Measurements from ENCODE around the gene CDK7.
A peak's percentile ranks its signal among the peaks of the same experiment; 100 is the strongest.
"Not testable (repeated sequence)": the region's sequence is repeated elsewhere in the genome, so short reads cannot be mapped to it uniquely, and the experiment has no call there.

The CDK7 gene

GRCh38 chr5:69238760-69239251, 4.1 kb downstream of the CDK7 start:
- no peak for DNase-seq

GRCh38 chr5:69242215-69242927, 7.7 kb downstream of the CDK7 start:
- no peak for DNase-seq

DNA sequence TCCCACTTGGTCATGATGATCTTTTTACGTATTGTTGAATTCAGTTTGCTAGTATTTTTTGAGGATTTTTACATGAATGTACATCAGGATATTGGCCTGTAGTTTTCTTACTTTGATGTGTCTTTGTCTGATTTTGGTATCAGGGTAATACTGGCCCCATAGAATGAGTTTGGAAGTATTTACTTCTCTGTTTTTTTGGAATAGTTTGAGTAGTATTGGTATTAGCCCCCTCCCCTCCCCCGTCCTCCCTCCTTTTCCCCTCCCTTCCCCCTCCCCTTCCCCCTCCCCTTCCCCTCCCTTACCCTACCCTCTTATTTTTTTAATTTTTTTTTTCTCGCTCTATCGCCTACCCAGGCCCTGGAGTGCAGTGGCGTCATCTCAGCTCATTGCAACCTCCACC, 10.3 kb downstream of the CDK7 start:
- no peak for DNase-seq

DNA sequence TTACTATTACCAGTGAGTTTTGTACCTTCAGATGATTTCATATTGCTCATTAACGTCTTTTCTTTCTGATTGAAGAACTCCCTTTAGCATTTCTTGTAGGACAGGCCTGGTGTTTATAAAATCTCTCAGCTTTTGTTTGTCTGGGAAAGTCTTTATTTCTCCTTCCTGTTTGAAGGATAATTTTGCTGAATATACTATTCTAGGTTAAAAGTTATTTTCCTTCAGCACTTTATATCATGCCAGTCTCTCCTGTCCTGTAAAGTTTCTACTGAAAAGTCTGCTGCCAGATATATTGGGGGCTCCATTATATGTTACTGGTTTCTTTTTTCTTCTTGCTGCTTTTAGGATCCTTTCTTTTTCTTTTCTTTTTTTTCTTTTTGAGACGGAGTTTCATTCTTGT, 13.3 kb downstream of the CDK7 start:
- no peak for DNase-seq

- no peak for DNase-seq
Observed at GRCh38 chr5:69250593-69250992, 15.9 kb downstream of the CDK7 start.

DNA sequence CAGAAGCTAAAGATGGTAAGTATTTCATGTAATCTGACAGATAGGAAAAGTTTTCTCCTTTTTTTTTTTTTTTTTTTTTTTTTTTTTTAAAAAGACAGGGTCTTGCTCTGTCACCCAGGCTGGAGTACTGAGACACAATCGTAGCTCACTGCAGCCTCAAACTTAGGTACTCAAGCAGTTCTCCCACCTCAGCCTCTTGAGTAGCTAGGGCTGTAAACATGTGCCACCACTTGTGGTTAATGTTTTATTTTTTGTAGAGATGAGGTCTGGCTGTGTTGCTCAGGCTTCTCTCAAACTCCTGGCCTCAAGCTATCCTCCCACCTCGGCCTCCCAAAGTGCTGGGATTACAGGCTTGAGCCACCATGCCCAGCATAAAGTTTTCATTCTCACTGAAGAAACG, 17.8 kb downstream of the CDK7 start:
- no peak for DNase-seq

DNA sequence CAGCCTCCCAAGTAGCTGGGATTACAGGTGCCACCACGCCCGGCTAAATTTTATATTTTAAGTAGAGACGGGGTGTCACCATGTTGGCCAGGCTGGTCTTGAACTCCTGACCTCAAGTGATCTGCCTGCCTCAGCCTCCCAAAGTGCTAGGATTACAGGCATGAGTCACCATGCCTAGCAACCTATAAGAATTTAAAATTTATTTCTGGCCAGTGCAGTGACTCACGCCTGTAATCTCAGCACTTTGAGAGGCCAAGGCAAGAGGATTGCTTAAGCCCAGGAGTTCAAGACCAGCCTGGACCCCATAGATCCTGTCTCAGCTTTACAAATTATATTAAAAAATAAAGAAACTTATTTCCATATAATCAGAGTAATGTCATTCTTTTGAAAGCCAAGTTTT, 21.3 kb downstream of the CDK7 start:
- DNase-seq: not testable (repeated sequence)

DNA sequence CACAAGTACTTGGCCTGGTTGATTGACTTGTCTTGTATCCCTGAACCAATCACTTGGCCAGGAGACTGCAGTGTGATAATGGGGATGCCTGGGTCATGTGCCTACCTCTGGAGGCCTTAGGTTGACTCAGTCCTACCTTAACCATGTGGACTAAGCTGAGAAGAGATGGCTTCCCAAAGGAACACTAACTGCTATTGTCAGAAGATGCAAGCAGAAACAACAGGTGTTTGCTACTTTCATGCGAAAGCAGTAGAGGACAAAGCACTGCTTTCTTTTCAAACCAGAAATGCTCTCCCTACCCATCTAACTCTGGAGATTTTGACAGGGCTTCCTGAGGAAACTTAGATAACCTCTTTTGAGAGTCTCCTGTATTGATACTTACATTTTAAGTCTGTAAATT, 22.9 kb downstream of the CDK7 start:
- DNase-seq: no peak

- no peak for DNase-seq
Observed at GRCh38 chr5:69261034-69261433, 26.3 kb downstream of the CDK7 start.

- no peak for DNase-seq
Observed at GRCh38 chr5:69265931-69266330, 31.2 kb downstream of the CDK7 start.

DNA sequence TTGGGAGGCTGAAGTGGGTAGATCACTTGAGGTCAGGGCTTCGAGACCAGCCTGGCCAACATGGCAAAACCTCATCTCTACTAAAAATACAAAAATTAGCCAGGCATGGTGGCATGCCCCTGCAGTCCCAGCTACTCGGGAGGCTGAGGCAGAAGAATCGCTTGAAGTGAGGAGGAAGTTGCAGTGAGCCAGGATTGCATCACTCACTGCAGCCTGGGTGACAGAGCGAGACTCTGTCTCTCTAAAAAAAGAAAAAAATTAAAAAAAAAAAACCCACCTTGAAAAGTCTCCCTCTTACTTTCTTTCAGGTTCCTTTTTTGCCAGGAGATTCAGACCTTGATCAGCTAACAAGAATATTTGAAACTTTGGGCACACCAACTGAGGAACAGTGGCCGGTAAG, 34.2 kb downstream of the CDK7 start:
- no peak for DNase-seq

DNA sequence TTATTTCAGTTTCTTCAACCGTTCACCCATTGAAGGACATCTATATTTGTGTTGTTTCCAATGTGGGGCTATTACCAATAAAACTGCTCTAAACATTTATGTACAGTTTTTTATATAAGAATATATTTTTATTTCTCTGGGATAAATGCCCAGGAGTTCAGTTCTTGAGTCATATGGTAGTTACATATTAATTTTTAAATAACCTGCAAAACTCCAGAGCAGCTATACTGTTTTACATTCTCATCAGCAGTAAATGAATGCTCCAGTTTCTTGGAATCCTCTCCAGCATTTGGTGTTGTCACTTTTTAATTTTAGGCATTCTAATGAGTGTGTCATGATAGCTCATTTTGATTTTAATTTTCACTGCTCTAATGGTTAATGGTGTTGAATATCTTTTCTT, 36.2 kb downstream of the CDK7 start:
- DNase-seq: no peak

GRCh38 chr5:69271376-69271775, 36.7 kb downstream of the CDK7 start:
- DNase-seq: no peak

- DNase-seq: no peak
Observed at GRCh38 chr5:69275563-69275962, 40.9 kb downstream of the CDK7 start.

DNA sequence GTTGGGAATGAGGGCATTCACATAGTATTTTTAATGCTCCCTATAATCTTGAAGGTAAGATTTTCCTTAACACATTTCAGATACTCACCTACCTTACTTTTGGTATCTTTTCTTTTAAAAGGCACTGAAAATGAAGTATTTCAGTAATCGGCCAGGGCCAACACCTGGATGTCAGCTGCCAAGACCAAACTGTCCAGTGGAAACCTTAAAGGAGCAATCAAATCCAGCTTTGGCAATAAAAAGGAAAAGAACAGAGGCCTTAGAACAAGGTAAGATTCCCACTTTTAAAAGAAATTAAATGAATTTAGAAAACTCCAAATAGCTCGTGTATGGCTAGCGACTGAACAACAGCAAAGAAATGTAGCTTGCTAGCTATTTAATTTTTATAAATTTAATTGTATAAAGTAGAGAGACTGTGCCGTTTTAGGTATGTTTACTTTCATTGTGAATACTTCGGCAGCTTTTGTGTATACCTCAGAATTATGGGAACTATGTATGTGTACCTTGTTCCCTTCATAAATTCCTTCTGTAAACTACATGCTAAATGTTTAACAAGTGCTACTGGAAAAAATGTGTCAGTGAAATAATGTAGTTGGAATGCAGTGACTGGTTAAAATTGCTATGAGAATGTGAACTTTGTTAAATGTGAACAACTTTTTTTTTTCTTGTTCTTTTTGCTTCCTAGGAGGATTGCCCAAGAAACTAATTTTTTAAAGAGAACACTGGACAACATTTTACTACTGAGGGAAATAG, 41.9 kb downstream of the CDK7 start:
- no peak for DNase-seq

GRCh38 chr5:69279517-69279916, 44.8 kb downstream of the CDK7 start:
- no peak for DNase-seq

- no peak for DNase-seq
Observed at GRCh38 chr5:69281114-69281513, 46.4 kb downstream of the CDK7 start.

DNA sequence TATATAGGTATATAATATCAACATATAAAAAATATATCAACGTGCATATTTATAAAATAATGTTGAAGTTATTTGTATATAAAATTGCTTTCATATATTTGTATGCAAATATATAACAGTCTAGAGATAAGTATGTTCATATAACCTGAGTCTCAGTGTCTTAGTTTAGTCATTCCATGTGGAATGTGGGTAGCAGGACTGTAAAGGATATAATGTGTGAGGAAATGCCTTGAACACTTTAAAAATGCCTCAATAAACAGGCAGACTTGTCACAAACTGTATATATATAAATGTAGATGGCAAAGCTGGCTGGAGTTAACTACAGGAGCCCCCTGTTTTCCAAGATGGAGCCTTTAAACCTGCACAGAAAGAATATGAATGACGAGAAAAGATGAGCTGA, 49.5 kb downstream of the CDK7 start:
- no peak for DNase-seq

- no peak for DNase-seq
Observed at GRCh38 chr5:69285448-69286116, 50.9 kb downstream of the CDK7 start.

DNA sequence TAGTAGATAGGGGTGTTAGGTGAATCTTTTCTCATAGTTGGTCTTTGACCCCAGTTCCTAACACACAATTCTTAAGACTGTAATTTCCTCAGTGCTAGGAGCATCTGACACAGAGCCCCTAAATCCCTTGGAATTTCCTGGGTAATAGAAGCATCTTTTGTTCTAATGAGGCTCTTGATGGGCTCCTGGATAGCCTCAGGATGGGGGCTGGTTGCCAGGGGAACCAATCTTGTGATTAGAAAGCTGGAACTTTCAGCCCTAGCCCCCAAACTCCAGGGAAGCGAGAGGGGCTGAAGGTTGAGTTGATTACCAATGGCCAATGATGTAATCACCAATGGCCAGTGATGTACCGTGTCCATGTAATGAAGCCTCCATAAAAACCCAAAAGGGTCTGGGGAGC, 53.4 kb downstream of the CDK7 start:
- no peak for DNase-seq

DNA sequence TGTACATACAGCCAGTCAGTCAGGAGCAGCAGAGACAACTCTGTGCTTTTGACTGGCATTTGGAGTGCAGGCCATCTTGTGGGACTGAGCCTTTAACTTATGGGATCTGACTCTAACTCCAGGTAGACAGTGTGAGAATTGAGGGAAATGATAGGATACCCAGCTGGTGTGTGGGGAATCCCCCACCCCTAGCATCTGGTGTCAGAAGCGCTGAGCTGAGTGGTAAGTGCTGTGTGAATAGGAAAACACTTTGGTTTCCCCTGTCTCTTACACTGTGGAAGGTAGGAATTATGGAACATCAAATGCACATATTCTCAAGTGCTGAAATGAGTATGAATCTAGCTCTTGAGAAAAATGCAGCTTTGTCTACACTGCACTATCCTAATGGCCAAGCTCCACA, 54.0 kb downstream of the CDK7 start:
- DNase-seq: peak; percentile 10 to 69

DNA sequence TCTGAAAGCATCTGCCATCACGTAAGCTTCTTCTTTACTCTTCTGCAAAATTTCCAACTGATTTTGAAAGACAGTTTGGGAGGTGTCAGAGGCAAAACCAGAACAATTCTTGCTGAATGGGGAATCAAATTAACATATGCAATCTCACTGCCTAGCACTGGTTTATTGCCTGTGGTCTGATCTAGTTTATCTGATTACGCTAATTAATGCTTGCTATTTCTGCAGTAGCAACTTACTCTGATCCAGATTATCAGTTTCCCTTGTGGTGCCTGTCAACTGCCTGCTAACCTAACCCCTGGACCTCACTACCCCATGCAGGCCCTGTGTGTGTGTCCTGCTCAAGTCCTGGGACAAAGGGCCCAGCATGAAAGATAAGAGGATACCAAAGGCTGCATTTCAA, 57.6 kb downstream of the CDK7 start:
- no peak for DNase-seq

GRCh38 chr5:69293882-69294281, 59.2 kb downstream of the CDK7 start:
- DNase-seq: no peak

Data from NCI-H524 (cell line).